Panc1 (cell line): ENCODE results near the gene SNRNP35.

ENCODE experiments used
- POLR2AphosphoS5 ChIP-seq: IDR thresholded peaks from 2 replicates; pipeline ENCODE4 v1.6.1; 2012; ENCODE audit warnings: mild to moderate bottlenecking, low read depth, low read length, moderate library complexity
- REST ChIP-seq, 2 experiments: IDR thresholded peaks; 2 replicates each; pipeline ENCODE4 v1.6.1; 2011 to 2012; ENCODE audit warnings: low read depth in 2 of 2, control low read depth in 1 of 2, low read length in 1 of 2, mild to moderate bottlenecking in 1 of 2, moderate library complexity in 1 of 2; ENCODE audit not compliant: insufficient read depth in 1 of 2
- SIN3A ChIP-seq: IDR thresholded peaks from 2 replicates; pipeline ENCODE4 v1.6.1; 2012; ENCODE audit warnings: low read depth, mild to moderate bottlenecking, low read length, moderate library complexity, borderline replicate concordance; ENCODE audit not compliant: insufficient read depth
- TF ChIP-seq, protein P1 (sequence below): fragments of 450-650 bp; IDR thresholded peaks from 2 replicates; pipeline ENCODE4 v1.5.1; 2017; ENCODE audit warnings: mild to moderate bottlenecking

DNA sequence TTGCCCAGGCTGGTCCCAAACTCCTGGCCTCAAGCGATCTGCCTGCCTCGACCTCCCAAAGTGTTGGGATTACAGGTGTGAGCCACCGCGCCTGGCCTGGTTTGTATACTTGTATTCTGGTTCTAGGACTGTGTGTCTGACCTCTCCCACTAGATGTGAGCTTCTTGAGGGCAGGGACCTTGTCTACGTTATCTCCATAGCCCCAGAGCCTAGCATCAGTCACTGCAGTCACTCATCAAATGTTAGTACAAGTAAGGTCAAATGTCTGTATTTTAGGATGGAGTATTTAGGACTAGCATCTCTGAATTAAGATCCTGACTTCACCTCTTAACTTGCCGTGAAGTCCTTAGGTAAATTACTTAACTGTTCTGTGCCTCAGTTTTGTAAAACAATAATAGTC is 24.3 kb upstream of the SNRNP35 start:
- TF ChIP-seq, protein P1, sequence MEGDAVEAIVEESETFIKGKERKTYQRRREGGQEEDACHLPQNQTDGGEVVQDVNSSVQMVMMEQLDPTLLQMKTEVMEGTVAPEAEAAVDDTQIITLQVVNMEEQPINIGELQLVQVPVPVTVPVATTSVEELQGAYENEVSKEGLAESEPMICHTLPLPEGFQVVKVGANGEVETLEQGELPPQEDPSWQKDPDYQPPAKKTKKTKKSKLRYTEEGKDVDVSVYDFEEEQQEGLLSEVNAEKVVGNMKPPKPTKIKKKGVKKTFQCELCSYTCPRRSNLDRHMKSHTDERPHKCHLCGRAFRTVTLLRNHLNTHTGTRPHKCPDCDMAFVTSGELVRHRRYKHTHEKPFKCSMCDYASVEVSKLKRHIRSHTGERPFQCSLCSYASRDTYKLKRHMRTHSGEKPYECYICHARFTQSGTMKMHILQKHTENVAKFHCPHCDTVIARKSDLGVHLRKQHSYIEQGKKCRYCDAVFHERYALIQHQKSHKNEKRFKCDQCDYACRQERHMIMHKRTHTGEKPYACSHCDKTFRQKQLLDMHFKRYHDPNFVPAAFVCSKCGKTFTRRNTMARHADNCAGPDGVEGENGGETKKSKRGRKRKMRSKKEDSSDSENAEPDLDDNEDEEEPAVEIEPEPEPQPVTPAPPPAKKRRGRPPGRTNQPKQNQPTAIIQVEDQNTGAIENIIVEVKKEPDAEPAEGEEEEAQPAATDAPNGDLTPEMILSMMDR = no peak
- no peak for TF ChIP-seq SIN3A
- TF ChIP-seq REST (IDR thresholded peaks at IDR 0.05; ENCODE audit: insufficient read depth in 1 of 2, low read depth in 2 of 2, low read length in 1 of 2) = no peak
- no peak for TF ChIP-seq POLR2AphosphoS5
